ENCODE results near the gene WNT1.

DNA sequence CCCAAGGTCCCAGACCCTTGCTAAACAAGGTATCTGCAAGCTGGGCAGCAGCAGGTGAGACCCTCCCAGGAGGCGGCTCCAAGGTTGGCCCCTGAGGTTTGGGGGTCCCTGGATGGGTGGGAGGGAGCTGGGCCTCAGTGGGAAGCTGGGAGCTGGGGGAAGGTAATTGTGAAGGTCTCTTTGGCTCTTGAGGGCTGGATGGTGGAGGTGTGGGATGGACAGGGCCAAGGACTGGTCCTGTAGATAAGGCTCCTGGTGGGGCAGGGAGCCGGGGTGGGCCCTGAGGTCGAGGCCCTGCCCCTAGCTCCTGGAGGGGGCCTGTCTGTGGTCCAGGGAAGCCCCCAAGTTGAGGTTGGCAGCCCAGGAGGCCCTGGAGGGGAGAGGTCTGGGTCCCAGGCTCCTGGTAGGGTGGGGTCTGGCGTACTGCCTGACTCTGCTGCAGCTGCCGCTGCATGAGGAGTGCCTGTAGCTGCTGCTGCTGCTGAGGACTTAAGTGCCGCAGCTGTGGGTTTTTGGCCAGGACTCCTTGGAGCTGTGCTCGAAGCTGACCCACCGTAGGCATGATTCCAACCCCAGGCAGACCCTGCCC, 53.5 kb downstream of the WNT1 start:
- TF ChIP-seq CTCF (IDR thresholded peaks at IDR 0.05 in 2 of 3, conservative IDR thresholded peaks at IDR 0.05 in 1 of 3; ENCODE audit: control insufficient read depth in 2 of 3, extremely low read depth in 1 of 3, insufficient read depth in 1 of 3, low read depth in 3 of 3, low read length in 3 of 3) (no peak), YY1 (IDR thresholded peaks at IDR 0.05; ENCODE audit: low read depth, low read length) (no peak), EP300 (IDR thresholded peaks at IDR 0.05; ENCODE audit: borderline replicate concordance in 1 of 2, control insufficient read depth in 1 of 2, low read depth in 2 of 2, low read length in 2 of 2) (no peak), ZNF384 (IDR thresholded peaks at IDR 0.05; ENCODE audit: borderline replicate concordance, low read depth, low read length) (no peak), CBFB (IDR thresholded peaks at IDR 0.05; ENCODE audit: low read depth) (no peak), RAD21 (IDR thresholded peaks at IDR 0.05; ENCODE audit: insufficient read depth, low read depth, low read length) (no peak), NFYB (IDR thresholded peaks at IDR 0.05; ENCODE audit: insufficient read depth, low read depth, low read length) (no peak), ATF3 (IDR thresholded peaks at IDR 0.05; ENCODE audit: borderline replicate concordance, extremely low read depth, low read depth, low read length) (no peak), POLR2A (IDR thresholded peaks at IDR 0.05; ENCODE audit: low read depth, low read length) (0 out of 2 replicates have a peak, but pooled peaks have one; percentile 1)
- TF ChIP-seq, protein P1, sequence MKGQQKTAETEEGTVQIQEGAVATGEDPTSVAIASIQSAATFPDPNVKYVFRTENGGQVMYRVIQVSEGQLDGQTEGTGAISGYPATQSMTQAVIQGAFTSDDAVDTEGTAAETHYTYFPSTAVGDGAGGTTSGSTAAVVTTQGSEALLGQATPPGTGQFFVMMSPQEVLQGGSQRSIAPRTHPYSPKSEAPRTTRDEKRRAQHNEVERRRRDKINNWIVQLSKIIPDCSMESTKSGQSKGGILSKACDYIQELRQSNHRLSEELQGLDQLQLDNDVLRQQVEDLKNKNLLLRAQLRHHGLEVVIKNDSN (IDR thresholded peaks at IDR 0.05; ENCODE audit: borderline replicate concordance, extremely low read length, insufficient read depth, low read depth, low read length) = no peak
- TF ChIP-seq, protein P2, sequence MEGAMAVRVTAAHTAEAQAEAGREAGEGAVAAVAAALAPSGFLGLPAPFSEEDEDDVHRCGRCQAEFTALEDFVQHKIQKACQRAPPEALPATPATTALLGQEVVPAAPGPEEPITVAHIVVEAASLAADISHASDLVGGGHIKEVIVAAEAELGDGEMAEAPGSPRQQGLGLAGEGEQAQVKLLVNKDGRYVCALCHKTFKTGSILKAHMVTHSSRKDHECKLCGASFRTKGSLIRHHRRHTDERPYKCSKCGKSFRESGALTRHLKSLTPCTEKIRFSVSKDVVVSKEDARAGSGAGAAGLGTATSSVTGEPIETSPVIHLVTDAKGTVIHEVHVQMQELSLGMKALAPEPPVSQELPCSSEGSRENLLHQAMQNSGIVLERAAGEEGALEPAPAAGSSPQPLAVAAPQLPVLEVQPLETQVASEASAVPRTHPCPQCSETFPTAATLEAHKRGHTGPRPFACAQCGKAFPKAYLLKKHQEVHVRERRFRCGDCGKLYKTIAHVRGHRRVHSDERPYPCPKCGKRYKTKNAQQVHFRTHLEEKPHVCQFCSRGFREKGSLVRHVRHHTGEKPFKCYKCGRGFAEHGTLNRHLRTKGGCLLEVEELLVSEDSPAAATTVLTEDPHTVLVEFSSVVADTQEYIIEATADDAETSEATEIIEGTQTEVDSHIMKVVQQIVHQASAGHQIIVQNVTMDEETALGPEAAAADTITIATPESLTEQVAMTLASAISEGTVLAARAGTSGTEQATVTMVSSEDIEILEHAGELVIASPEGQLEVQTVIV (IDR thresholded peaks at IDR 0.05; ENCODE audit: borderline replicate concordance, partially characterized antibody) = no peak

All from GM12878 (cell line).